ENCODE data around the gene TOP3B.

GRCh38 chr22:21978564-21979386 is 3.8 kb downstream of the TOP3B start:
- TF ChIP-seq EP300 (conservative IDR thresholded peaks at IDR 0.05; ENCODE audit: poor library complexity, severe bottlenecking), result no peak
- TF ChIP-seq, protein P1, sequence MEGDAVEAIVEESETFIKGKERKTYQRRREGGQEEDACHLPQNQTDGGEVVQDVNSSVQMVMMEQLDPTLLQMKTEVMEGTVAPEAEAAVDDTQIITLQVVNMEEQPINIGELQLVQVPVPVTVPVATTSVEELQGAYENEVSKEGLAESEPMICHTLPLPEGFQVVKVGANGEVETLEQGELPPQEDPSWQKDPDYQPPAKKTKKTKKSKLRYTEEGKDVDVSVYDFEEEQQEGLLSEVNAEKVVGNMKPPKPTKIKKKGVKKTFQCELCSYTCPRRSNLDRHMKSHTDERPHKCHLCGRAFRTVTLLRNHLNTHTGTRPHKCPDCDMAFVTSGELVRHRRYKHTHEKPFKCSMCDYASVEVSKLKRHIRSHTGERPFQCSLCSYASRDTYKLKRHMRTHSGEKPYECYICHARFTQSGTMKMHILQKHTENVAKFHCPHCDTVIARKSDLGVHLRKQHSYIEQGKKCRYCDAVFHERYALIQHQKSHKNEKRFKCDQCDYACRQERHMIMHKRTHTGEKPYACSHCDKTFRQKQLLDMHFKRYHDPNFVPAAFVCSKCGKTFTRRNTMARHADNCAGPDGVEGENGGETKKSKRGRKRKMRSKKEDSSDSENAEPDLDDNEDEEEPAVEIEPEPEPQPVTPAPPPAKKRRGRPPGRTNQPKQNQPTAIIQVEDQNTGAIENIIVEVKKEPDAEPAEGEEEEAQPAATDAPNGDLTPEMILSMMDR (IDR thresholded peaks at IDR 0.05; ENCODE audit: poor library complexity, severe bottlenecking), result no peak
- no peak for TF ChIP-seq EZH2 (IDR thresholded peaks at IDR 0.05; ENCODE audit: borderline replicate concordance, insufficient read depth, low read length, poor library complexity, severe bottlenecking)
- TF ChIP-seq RAD21 (conservative IDR thresholded peaks at IDR 0.05), result no peak
- TF ChIP-seq, protein P2, sequence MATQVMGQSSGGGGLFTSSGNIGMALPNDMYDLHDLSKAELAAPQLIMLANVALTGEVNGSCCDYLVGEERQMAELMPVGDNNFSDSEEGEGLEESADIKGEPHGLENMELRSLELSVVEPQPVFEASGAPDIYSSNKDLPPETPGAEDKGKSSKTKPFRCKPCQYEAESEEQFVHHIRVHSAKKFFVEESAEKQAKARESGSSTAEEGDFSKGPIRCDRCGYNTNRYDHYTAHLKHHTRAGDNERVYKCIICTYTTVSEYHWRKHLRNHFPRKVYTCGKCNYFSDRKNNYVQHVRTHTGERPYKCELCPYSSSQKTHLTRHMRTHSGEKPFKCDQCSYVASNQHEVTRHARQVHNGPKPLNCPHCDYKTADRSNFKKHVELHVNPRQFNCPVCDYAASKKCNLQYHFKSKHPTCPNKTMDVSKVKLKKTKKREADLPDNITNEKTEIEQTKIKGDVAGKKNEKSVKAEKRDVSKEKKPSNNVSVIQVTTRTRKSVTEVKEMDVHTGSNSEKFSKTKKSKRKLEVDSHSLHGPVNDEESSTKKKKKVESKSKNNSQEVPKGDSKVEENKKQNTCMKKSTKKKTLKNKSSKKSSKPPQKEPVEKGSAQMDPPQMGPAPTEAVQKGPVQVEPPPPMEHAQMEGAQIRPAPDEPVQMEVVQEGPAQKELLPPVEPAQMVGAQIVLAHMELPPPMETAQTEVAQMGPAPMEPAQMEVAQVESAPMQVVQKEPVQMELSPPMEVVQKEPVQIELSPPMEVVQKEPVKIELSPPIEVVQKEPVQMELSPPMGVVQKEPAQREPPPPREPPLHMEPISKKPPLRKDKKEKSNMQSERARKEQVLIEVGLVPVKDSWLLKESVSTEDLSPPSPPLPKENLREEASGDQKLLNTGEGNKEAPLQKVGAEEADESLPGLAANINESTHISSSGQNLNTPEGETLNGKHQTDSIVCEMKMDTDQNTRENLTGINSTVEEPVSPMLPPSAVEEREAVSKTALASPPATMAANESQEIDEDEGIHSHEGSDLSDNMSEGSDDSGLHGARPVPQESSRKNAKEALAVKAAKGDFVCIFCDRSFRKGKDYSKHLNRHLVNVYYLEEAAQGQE (IDR thresholded peaks at IDR 0.05; ENCODE audit: borderline replicate concordance), result no peak
- no peak for TF ChIP-seq POLR2AphosphoS5 (IDR thresholded peaks at IDR 0.05)

Data from neural cell (in vitro differentiated cells).